Osteoblast (primary cell): ENCODE results near the gene CFAP126. TPM values are rescaled to one million over a fixed set of nuclear protein-coding genes. Genes with fewer than 3 reads are reported as not detected.

Experiments used
- DNase-seq: peaks from one replicate; pipeline ENCODE4 v3.0.0; 2011; ENCODE audit warnings: low spot score, mixed read lengths; ENCODE audit not compliant: insufficient read length; ENCODE audit errors: missing footprints
- H2AFZ ChIP-seq: 2 replicates; pipeline ENCODE4 v1.6.0; 2011; ENCODE audit warnings: mild to moderate bottlenecking, low read length
- H3K27ac ChIP-seq: 2 replicates; pipeline ENCODE4 v1.5.1; 2011; ENCODE audit warnings: mild to moderate bottlenecking, low read depth, low read length, moderate library complexity
- H3K27me3 ChIP-seq: 2 replicates; pipeline ENCODE4 v1.6.0; 2012; ENCODE audit warnings: mild to moderate bottlenecking, control low read depth, inconsistent platforms, low read length, moderate library complexity; ENCODE audit not compliant: insufficient read depth
- H3K36me3 ChIP-seq: 2 replicates; pipeline ENCODE4 v1.5.1; 2011; ENCODE audit warnings: mild to moderate bottlenecking, low read length, control low read depth, moderate library complexity; ENCODE audit not compliant: insufficient read depth
- H3K4me1 ChIP-seq: 2 replicates; pipeline ENCODE4 v1.5.1; 2011; ENCODE audit warnings: mild to moderate bottlenecking, low read length, control low read depth, moderate library complexity; ENCODE audit not compliant: insufficient read depth
- H3K4me2 ChIP-seq: 2 replicates; pipeline ENCODE4 v1.6.0; 2011; ENCODE audit warnings: mild to moderate bottlenecking, low read length; ENCODE audit not compliant: insufficient read depth
- H3K4me3 ChIP-seq: fragments of 200-600 bp; sonication (generic); 3 replicates; pipeline ENCODE4 v1.5.1; 2012; ENCODE audit warnings: mild to moderate bottlenecking, low read length, inconsistent platforms; ENCODE audit not compliant: insufficient read depth
- H3K79me2 ChIP-seq: 2 replicates; pipeline ENCODE4 v1.6.0; 2012; ENCODE audit warnings: mild to moderate bottlenecking, low read length, control low read depth, inconsistent platforms; ENCODE audit not compliant: insufficient read depth
- H3K9me3 ChIP-seq: 2 replicates; pipeline ENCODE4 v1.5.1; 2011; ENCODE audit warnings: low read depth, low read length, control low read depth
- H4K20me1 ChIP-seq: 2 replicates; pipeline ENCODE4 v1.6.0; 2012; ENCODE audit warnings: mild to moderate bottlenecking, low read length, control low read depth; ENCODE audit not compliant: insufficient read depth
- total RNA-seq: library from RNA; depleted of rRNA; stranded (reverse); fragments of >200 nt; gene quantifications from 2 replicates; pipeline ENCODE4 v1.2.3, GENCODE V29; 2012
- TF ChIP-seq, protein P1 (sequence below): IDR thresholded peaks from 2 replicates; pipeline ENCODE4 v1.5.1; 2011; ENCODE audit warnings: mild to moderate bottlenecking, low read depth, low read length, moderate library complexity; ENCODE audit errors: extremely low read depth

Gene CFAP126
- total RNA-seq, 1 donor: not detected

DNA sequence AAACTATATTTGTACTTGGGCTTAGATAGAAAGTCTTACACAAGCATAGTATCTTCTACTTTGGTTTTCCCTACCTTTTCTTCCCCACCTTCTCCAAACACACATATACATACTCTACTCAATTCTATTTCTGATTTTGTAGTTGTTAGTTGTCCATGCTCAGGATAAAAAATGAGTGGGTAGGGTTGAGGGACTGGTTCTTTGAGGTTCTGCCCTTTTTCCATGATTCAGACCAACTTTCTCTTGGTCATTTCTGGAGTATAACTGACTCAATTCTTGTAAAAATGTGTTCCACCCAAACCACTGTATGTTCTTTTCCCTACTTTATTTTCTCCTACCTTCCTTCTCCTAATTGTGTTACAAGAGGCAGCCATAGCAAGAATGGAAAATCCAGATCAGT lies 3.3 kb downstream of the CFAP126 start:
- Histone ChIP-seq H3K9me3 (no peaks in the 10 kb centered on the region), H3K27me3 (no peaks in the 10 kb centered on the region), H2AFZ (no peak overlapping the region), H3K4me2 (no peak overlapping the region), H3K4me3 (no peak overlapping the region), H3K79me2 (no peaks in the 10 kb centered on the region), H3K36me3 (peaks cover 25% of the 10 kb centered on the region), H3K4me1 (peaks cover 4% of the 10 kb centered on the region), H3K27ac (no peak overlapping the region), H4K20me1 (no peaks in the 10 kb centered on the region)
- DNase-seq: no peak
- TF ChIP-seq, protein P1, sequence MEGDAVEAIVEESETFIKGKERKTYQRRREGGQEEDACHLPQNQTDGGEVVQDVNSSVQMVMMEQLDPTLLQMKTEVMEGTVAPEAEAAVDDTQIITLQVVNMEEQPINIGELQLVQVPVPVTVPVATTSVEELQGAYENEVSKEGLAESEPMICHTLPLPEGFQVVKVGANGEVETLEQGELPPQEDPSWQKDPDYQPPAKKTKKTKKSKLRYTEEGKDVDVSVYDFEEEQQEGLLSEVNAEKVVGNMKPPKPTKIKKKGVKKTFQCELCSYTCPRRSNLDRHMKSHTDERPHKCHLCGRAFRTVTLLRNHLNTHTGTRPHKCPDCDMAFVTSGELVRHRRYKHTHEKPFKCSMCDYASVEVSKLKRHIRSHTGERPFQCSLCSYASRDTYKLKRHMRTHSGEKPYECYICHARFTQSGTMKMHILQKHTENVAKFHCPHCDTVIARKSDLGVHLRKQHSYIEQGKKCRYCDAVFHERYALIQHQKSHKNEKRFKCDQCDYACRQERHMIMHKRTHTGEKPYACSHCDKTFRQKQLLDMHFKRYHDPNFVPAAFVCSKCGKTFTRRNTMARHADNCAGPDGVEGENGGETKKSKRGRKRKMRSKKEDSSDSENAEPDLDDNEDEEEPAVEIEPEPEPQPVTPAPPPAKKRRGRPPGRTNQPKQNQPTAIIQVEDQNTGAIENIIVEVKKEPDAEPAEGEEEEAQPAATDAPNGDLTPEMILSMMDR: no peak

DNA sequence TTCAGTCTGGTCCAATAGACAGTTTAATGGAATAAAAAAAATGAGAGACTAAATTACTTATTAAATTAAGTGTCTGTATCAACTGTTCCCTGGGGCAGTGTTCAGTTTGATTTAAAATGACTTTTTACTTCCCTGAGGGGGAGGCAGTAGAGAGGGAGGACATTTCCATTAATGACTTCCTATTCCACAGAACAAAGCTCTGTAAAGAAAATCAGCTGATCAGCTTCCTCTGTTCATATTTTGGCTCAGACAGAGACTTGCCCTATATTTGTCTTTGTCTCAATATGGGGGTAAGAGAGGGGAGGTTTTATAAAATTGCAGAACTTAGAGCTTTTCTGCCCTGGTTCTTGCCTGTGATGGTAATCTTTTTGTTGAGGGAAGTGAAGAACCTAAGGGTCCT lies 8.4 kb downstream of the CFAP126 start:
- Histone ChIP-seq H3K27me3 (no peaks in the 10 kb centered on the region), H3K79me2 (peaks cover under 1% of the 10 kb centered on the region), H3K4me2 (no peak overlapping the region), H3K9me3 (no peaks in the 10 kb centered on the region), H4K20me1 (no peaks in the 10 kb centered on the region), H2AFZ (no peak overlapping the region), H3K36me3 (peaks cover 6% of the 10 kb centered on the region), H3K4me3 (no peak overlapping the region), H3K4me1 (no peaks in the 10 kb centered on the region), H3K27ac (no peak overlapping the region)
- TF ChIP-seq, protein P1: no peak
- DNase-seq: no peak

DNA sequence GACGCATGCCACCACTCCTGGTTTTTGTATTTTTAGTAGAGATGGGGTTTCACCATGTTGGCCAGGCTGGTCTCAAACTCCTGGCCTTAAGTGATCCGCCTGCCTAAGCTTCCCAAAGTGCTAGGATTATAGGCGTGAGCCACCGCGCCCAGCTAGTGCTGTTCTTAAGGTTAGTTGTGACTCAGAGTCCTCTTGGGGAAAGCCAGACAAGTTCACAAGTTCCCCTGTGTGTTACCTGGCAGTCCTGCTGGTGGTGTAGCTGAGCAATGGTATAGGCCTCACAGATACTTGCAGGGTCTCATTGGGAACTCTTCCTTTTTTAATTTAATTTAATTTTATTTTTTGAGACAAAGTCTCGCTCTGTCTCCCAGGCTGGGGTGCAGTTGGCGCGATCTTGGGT lies 10.6 kb downstream of the CFAP126 start:
- Histone ChIP-seq H2AFZ (no peak overlapping the region), H3K79me2 (peaks cover 4% of the 10 kb centered on the region), H3K9me3 (no peaks in the 10 kb centered on the region), H3K36me3 (peaks cover 4% of the 10 kb centered on the region), H3K27me3 (no peaks in the 10 kb centered on the region), H4K20me1 (no peaks in the 10 kb centered on the region), H3K4me2 (no peak overlapping the region), H3K4me1 (no peaks in the 10 kb centered on the region), H3K27ac (no peak overlapping the region), H3K4me3 (no peak overlapping the region)
- TF ChIP-seq, protein P1: no peak
- DNase-seq: no peak

DNA sequence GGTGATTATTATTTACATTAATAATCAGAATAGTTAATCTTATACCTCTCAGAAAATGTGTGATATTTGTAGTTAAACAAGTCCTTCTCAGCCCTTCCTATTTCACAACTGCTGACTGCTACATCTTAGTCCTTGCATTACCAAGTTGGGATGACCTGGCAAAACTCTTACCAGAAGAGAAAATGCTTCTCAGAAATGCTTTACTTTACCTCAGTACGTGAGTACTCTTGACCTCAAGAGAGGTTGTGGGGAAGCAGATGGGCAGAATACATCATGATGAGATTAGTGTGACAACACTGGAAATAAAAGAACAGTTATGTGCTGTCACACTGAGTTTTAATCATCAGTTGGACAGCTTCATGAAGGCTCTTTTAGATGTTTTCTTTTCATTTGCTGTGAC lies 16.2 kb downstream of the CFAP126 start:
- Histone ChIP-seq H3K4me3 (no peak overlapping the region), H3K4me2 (no peak overlapping the region), H2AFZ (no peak overlapping the region), H3K27me3 (no peaks in the 10 kb centered on the region), H4K20me1 (no peaks in the 10 kb centered on the region), H3K27ac (no peak overlapping the region), H3K4me1 (no peaks in the 10 kb centered on the region), H3K9me3 (no peaks in the 10 kb centered on the region), H3K79me2 (peaks cover 6% of the 10 kb centered on the region), H3K36me3 (peaks cover 10% of the 10 kb centered on the region)
- DNase-seq: no peak
- TF ChIP-seq, protein P1: no peak
